K562 (cell line): ENCODE data around the gene RAB13. TPM values are rescaled to one million over a fixed set of nuclear protein-coding genes. Genes with fewer than 3 reads are reported as not detected.

ENCODE experiments used
- ATF3 ChIP-seq, 2 experiments: fragments of 450-650 bp in 1 of 2; sonication (generic) in 1 of 2; formaldehyde crosslinking in 1 of 2; IDR thresholded peaks in 1 of 2; conservative IDR thresholded peaks in 1 of 2; 2 replicates each; pipeline versions ENCODE4 v1.6.1 to v1.8.1; 2016 to 2023; ENCODE audit warnings: mild to moderate bottlenecking in 2 of 2, moderate library complexity in 2 of 2, inconsistent platforms in 1 of 2, missing genetic modification reagents in 1 of 2
- BDP1 ChIP-seq: IDR thresholded peaks from 3 replicates; pipeline ENCODE4 v1.6.1; 2011; ENCODE audit not compliant: insufficient read length, insufficient read depth
- CHAMP1 ChIP-seq: fragments of 450-650 bp; IDR thresholded peaks from 2 replicates; pipeline ENCODE4 v1.6.1; 2016; ENCODE audit warnings: mild to moderate bottlenecking
- E2F6 ChIP-seq, 2 experiments: IDR thresholded peaks; 2 replicates each; pipeline ENCODE4 v1.6.1; 2011; ENCODE audit warnings: borderline replicate concordance in 1 of 2, control low read depth in 1 of 2, low read depth in 1 of 2, low read length in 1 of 2, mild to moderate bottlenecking in 1 of 2, mixed read lengths in 1 of 2, moderate library complexity in 1 of 2; ENCODE audit not compliant: insufficient read depth in 1 of 2, insufficient read length in 1 of 2, poor library complexity in 1 of 2, severe bottlenecking in 1 of 2; ENCODE audit errors: extremely low read depth in 1 of 2
- MAFK ChIP-seq: IDR thresholded peaks from 2 replicates; pipeline ENCODE4 v1.6.1; 2011; ENCODE audit warnings: low read length, improper control_type of control experiment
- PRMT5 ChIP-seq: sonication (generic); formaldehyde crosslinking; IDR thresholded peaks from 2 replicates; pipeline ENCODE4 v1.5.0; 2020; ENCODE audit warnings: missing genetic modification reagents
- PTBP1 ChIP-seq: fragments of 200-400 bp; formaldehyde crosslinking; IDR thresholded peaks from 2 replicates; pipeline ENCODE4 v1.6.1; 2017; ENCODE audit warnings: low read depth, low read length
- SETDB1 ChIP-seq: IDR thresholded peaks from one replicate; pipeline ENCODE4 v1.6.1; 2012; ENCODE audit warnings: low read length, control low read depth, inconsistent platforms
- WHSC1 ChIP-seq: IDR thresholded peaks from one replicate; pipeline ENCODE4 v1.6.1; 2012; ENCODE audit warnings: low read length, control low read depth, inconsistent platforms
- ZNF253 ChIP-seq: fragments of 250-450 bp; sonication (Bioruptor Pico); conservative IDR thresholded peaks from 2 replicates; pipeline ENCODE4 v1.6.1; 2021; ENCODE audit warnings: mild to moderate bottlenecking
- polyA plus RNA-seq, 8 experiments: library from polyadenylated mRNA; depleted of rRNA in 4 of 8; stranded (reverse) in 5 of 8; unstranded in 3 of 8; fragments of >200 nt; fragmentation: Nextera tagmentation in 2 of 8; fragmentation: Illumina TruSeq in 1 of 8; extraction: Ambion mirVana in 2 of 8; extraction: Trizol in 1 of 8; gene quantifications; 2 replicates each; pipeline versions ENCODE4 v1.2.1 to v1.2.3, GENCODE V29; 2011 to 2014; ENCODE audit warnings: inconsistent platforms in 1 of 8, missing spikeins in 1 of 8
- total RNA-seq, 7 experiments: library from RNA; depleted of rRNA in 6 of 7; stranded (reverse); fragments of >200 nt in 6 of 7; fragmentation: Illumina TruSeq in 2 of 7; extraction: Trizol in 2 of 7; gene quantifications; 2 replicates each; pipeline versions ENCODE4 v1.2.1 to v1.2.3, GENCODE V29; 2011 to 2021; ENCODE audit warnings: low replicate concordance in 1 of 7
- TF ChIP-seq, protein P1 (sequence below): fragments of 450-650 bp; IDR thresholded peaks from 2 replicates; pipeline ENCODE4 v1.6.1; 2016; ENCODE audit warnings: low read depth
- TF ChIP-seq, protein P2 (sequence below): fragments of 200-800 bp; sonication (Bioruptor generic); IDR thresholded peaks from 2 replicates; pipeline ENCODE4 v1.6.1; 2017; ENCODE audit warnings: missing genetic modification characterization, missing compliant biosample characterization

Gene RAB13
- total and polyA plus RNA-seq, 9 of the 15 experiments (the other 6 are each of a cell fraction or from before 2014, with no cell fraction given) = 22.3 to 100 (median 39.8) TPM

DNA sequence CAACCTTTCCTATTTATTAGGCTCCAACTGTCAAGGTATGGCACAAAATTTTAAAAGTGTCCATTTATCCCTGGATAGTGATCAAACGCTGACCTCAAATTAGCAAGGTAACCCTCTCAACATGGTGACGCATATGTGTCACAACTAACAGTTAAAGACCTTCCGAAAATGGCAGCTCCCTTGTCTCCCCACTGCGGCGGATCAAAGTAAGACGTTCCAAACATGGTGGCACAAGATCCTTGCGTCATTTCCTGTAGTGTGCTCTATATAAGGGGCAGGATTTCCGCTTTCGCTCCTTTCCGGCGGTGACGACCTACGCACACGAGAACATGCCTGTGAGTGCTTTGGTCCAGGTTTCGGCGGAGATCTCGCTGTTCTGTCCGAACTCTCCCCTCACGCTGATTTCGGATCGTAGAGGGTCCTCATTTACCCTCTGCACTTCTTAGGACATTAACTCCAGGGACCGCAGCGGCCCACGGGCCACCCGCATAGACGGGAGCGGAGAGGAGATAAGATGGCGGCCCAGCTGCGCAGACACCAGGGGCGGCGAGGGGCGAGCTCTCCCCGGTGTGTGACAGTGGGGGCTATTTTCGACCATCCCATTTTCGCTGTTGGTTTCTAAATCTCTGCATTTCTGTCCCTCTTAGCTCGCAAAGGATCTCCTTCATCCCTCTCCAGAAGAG is 4.5 kb upstream of the RAB13 start, which contains the start of gene RPS27 (continued):
- TF ChIP-seq, protein P1, sequence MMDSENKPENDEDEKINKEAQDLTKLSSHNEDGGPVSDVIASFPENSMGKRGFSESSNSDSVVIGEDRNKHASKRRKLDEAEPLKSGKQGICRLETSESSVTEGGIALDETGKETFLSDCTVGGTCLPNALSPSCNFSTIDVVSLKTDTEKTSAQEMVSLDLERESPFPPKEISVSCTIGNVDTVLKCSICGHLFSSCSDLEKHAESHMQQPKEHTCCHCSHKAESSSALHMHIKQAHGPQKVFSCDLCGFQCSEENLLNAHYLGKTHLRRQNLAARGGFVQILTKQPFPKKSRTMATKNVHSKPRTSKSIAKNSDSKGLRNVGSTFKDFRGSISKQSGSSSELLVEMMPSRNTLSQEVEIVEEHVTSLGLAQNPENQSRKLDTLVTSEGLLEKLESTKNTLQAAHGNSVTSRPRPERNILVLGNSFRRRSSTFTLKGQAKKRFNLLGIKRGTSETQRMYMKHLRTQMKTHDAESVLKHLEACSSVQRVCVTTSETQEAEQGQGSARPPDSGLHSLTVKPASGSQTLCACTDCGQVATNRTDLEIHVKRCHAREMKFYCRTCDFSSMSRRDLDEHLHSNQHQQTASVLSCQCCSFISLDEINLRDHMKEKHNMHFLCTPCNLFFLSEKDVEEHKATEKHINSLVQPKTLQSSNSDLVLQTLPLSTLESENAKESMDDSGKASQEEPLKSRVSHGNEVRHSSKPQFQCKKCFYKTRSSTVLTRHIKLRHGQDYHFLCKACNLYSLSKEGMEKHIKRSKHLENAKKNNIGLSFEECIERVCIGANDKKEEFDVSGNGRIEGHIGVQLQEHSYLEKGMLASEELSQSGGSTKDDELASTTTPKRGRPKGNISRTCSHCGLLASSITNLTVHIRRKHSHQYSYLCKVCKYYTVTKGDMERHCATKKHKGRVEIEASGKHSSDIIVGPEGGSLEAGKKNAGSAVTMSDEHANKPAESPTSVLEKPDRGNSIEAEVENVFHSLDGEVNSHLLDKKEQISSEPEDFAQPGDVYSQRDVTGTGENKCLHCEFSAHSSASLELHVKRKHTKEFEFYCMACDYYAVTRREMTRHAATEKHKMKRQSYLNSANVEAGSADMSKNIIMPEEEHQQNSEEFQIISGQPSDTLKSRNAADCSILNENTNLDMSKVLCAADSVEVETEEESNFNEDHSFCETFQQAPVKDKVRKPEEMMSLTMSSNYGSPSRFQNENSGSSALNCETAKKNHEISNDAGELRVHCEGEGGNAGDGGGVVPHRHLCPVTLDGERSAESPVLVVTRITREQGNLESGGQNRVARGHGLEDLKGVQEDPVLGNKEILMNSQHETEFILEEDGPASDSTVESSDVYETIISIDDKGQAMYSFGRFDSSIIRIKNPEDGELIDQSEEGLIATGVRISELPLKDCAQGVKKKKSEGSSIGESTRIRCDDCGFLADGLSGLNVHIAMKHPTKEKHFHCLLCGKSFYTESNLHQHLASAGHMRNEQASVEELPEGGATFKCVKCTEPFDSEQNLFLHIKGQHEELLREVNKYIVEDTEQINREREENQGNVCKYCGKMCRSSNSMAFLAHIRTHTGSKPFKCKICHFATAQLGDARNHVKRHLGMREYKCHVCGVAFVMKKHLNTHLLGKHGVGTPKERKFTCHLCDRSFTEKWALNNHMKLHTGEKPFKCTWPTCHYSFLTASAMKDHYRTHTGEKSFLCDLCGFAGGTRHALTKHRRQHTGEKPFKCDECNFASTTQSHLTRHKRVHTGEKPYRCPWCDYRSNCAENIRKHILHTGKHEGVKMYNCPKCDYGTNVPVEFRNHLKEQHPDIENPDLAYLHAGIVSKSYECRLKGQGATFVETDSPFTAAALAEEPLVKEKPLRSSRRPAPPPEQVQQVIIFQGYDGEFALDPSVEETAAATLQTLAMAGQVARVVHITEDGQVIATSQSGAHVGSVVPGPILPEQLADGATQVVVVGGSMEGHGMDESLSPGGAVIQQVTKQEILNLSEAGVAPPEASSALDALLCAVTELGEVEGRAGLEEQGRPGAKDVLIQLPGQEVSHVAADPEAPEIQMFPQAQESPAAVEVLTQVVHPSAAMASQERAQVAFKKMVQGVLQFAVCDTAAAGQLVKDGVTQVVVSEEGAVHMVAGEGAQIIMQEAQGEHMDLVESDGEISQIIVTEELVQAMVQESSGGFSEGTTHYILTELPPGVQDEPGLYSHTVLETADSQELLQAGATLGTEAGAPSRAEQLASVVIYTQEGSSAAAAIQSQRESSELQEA = no peak
- TF ChIP-seq CHAMP1 (peak; percentile 61; the same call in 1 of the 2 replicates), ZNF253 (no peak), PRMT5 (CRISPR knock-in tag) (no peak), MAFK (peak; percentile 29; the same call in 1 of the 2 replicates), SETDB1 (no peak), E2F6 (IDR thresholded peaks at IDR 0.05; ENCODE audit: borderline replicate concordance in 1 of 2, extremely low read depth in 1 of 2, insufficient read depth in 1 of 2, insufficient read length in 1 of 2, low read depth in 1 of 2, low read length in 1 of 2, poor library complexity in 1 of 2, severe bottlenecking in 1 of 2) (no peak), WHSC1 (no peak), PTBP1 (0 out of 2 replicates have a peak, but pooled peaks have one; percentile 39), ATF3 (IDR thresholded peaks at IDR 0.05) (peak; percentile 95), ATF3 (CRISPR knock-in tag; conservative IDR thresholded peaks at IDR 0.05) (peak; percentile 90), BDP1 (no peak)
- TF ChIP-seq, protein P2, sequence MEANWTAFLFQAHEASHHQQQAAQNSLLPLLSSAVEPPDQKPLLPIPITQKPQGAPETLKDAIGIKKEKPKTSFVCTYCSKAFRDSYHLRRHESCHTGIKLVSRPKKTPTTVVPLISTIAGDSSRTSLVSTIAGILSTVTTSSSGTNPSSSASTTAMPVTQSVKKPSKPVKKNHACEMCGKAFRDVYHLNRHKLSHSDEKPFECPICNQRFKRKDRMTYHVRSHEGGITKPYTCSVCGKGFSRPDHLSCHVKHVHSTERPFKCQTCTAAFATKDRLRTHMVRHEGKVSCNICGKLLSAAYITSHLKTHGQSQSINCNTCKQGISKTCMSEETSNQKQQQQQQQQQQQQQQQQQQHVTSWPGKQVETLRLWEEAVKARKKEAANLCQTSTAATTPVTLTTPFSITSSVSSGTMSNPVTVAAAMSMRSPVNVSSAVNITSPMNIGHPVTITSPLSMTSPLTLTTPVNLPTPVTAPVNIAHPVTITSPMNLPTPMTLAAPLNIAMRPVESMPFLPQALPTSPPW = peak; percentile 36; the same call in 1 of the 2 replicates
